ENCODE data around the gene RIBC2.

DNA sequence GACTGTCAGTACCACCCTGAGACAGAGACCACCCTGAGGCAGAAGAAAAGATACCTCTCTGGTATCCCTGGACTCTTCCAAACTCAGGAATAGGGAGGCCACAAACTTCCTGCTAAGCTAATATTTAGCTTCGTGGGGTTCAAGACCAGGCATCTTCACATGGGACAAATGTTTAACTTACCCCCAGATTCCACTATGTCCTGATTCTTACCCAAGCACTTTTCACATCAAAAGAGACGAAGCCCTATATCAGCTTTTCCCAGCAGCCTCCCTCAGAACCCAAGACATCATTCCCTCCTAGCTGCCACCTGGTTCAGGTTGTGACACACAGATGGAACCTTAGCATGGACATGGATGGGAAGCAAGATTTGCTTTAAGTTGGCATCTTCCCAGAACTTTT, 32.1 kb upstream of the RIBC2 start:
- no peak for TF ChIP-seq ISL1 (CRISPR knock-in tag; IDR thresholded peaks at IDR 0.05)
- TF ChIP-seq, protein P1, sequence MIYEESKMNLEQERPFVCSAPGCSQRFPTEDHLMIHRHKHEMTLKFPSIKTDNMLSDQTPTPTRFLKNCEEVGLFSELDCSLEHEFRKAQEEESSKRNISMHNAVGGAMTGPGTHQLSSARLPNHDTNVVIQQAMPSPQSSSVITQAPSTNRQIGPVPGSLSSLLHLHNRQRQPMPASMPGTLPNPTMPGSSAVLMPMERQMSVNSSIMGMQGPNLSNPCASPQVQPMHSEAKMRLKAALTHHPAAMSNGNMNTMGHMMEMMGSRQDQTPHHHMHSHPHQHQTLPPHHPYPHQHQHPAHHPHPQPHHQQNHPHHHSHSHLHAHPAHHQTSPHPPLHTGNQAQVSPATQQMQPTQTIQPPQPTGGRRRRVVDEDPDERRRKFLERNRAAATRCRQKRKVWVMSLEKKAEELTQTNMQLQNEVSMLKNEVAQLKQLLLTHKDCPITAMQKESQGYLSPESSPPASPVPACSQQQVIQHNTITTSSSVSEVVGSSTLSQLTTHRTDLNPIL (CRISPR knock-in tag; IDR thresholded peaks at IDR 0.05; ENCODE audit: low read depth), result no peak
